GM19328 (cell line): ENCODE data around the gene TBX1.

ENCODE experiments used
- ATAC-seq: cut with Tn5 transposase; IDR thresholded peaks from one replicate; pipeline ENCODE4 v1.9.1; 2021; ENCODE audit warnings: mild to moderate bottlenecking, moderate library complexity; ENCODE audit not compliant: unreplicated experiment

Gene TBX1

GRCh38 chr22:19751497-19752245, 8.9 kb upstream of the TBX1 start:
- no peak for ATAC-seq

GRCh38 chr22:19753090-19753842, 7.3 kb upstream of the TBX1 start:
- no peak for ATAC-seq

GRCh38 chr22:19753996-19754700, 6.4 kb upstream of the TBX1 start:
- no peak for ATAC-seq

GRCh38 chr22:19754701-19755144, 5.9 kb upstream of the TBX1 start:
- no peak for ATAC-seq

- ATAC-seq, result no peak
These were observed 5.3 kb upstream of the TBX1 start for GRCh38 chr22:19755145-19755710.

GRCh38 chr22:19755722-19756287, 4.8 kb upstream of the TBX1 start:
- ATAC-seq, result no peak

GRCh38 chr22:19756288-19757128, 4.1 kb upstream of the TBX1 start:
- ATAC-seq, result no peak

- ATAC-seq, result no peak
These were observed 3.2 kb upstream of the TBX1 start for GRCh38 chr22:19757140-19757984.

- ATAC-seq, result no peak
These were observed 2.3 kb upstream of the TBX1 start for GRCh38 chr22:19757985-19758895.

- no peak for ATAC-seq
These were observed 1.6 kb upstream of the TBX1 start for GRCh38 chr22:19758896-19759426.

- ATAC-seq, result no peak
These were observed 1.0 kb upstream of the TBX1 start for GRCh38 chr22:19759427-19760057.

GRCh38 chr22:19760951-19761724, 560 bp downstream of the TBX1 start:
- ATAC-seq, result no peak

GRCh38 chr22:19761725-19762567, 1.4 kb downstream of the TBX1 start:
- no peak for ATAC-seq

GRCh38 chr22:19762568-19763457, 2.2 kb downstream of the TBX1 start:
- ATAC-seq, result no peak
